KMS-11 (cell line): ENCODE results near the gene ZCRB1.

ENCODE experiments used
- H2AFZ ChIP-seq: fragments of 200-600 bp; sonication (generic); 2 replicates; pipeline ENCODE4 v1.6.1; 2016; ENCODE audit warnings: antibody characterized with exemption, mixed run types, low read depth
- H3K27ac ChIP-seq: fragments of 200-600 bp; sonication (generic); 2 replicates; pipeline ENCODE4 v1.6.1; 2016; ENCODE audit warnings: mild to moderate bottlenecking, mixed run types
- H3K27me3 ChIP-seq: fragments of 200-600 bp; sonication (generic); 2 replicates; pipeline ENCODE4 v1.6.1; 2017; ENCODE audit warnings: mild to moderate bottlenecking, low read depth, mixed run types, moderate library complexity; ENCODE audit not compliant: insufficient read depth
- H3K36me3 ChIP-seq: fragments of 200-600 bp; sonication (generic); 2 replicates; pipeline ENCODE4 v1.6.1; 2017; ENCODE audit warnings: mild to moderate bottlenecking, mixed run types; ENCODE audit not compliant: insufficient read depth
- H3K4me1 ChIP-seq: fragments of 200-600 bp; sonication (generic); 2 replicates; pipeline ENCODE4 v1.6.1; 2016; ENCODE audit warnings: mild to moderate bottlenecking, low read depth, mixed run types; ENCODE audit not compliant: poor library complexity, severe bottlenecking
- H3K4me2 ChIP-seq: fragments of 200-600 bp; sonication (generic); 2 replicates; pipeline ENCODE4 v1.7.0; 2016; ENCODE audit warnings: mild to moderate bottlenecking, mixed run types
- H3K4me3 ChIP-seq: fragments of 200-600 bp; sonication (generic); IDR thresholded peaks from 2 replicates; pipeline ENCODE4 v1.6.1; 2017; ENCODE audit warnings: low read depth, low read length, mixed read lengths; ENCODE audit not compliant: insufficient read depth
- H3K79me2 ChIP-seq: fragments of 200-600 bp; sonication (generic); 2 replicates; pipeline ENCODE4 v1.6.1; 2016; ENCODE audit warnings: low read depth, mixed run types; ENCODE audit not compliant: insufficient read depth
- H3K9ac ChIP-seq: fragments of 200-600 bp; sonication (generic); 2 replicates; pipeline ENCODE4 v1.6.1; 2016; ENCODE audit warnings: mild to moderate bottlenecking, mixed run types
- H4K20me1 ChIP-seq: fragments of 200-600 bp; sonication (generic); 2 replicates; pipeline ENCODE4 v1.6.1; 2016; ENCODE audit warnings: mild to moderate bottlenecking, mixed run types; ENCODE audit not compliant: insufficient read depth
- CTCF ChIP-seq: fragments of 200-600 bp; sonication (generic); conservative IDR thresholded peaks from 2 replicates; pipeline ENCODE4 v1.6.1; 2017; ENCODE audit warnings: low read depth, mild to moderate bottlenecking, antibody characterized with exemption, low read length, moderate library complexity, mixed read lengths

ZCRB1 gene

GRCh38 chr12:42282294-42282693 lies 43.6 kb downstream of the ZCRB1 start:
- Histone ChIP-seq H3K27me3 (no peaks in the 10 kb centered on the region), H3K9ac (no peak overlapping the region), H4K20me1 (no peaks in the 10 kb centered on the region), H3K79me2 (no peaks in the 10 kb centered on the region), H3K27ac (no peak overlapping the region), H3K36me3 (no peaks in the 10 kb centered on the region), H3K4me3 (no peak overlapping the region), H3K4me2 (no peak overlapping the region), H3K4me1 (no peaks in the 10 kb centered on the region), H2AFZ (no peak overlapping the region)
- no peak for TF ChIP-seq CTCF

GRCh38 chr12:42281844-42282243 lies 44.0 kb downstream of the ZCRB1 start:
- H3K4me2 ChIP-seq = no peak overlapping the region
- H3K36me3 ChIP-seq = no peaks in the 10 kb centered on the region
- H3K27me3 ChIP-seq = no peaks in the 10 kb centered on the region
- no peaks in the 10 kb centered on the region for H3K79me2 ChIP-seq
- TF ChIP-seq CTCF = no peak
- H3K4me1 ChIP-seq = no peaks in the 10 kb centered on the region
- no peaks in the 10 kb centered on the region for H4K20me1 ChIP-seq
- no peak overlapping the region for H3K9ac ChIP-seq
- H3K27ac ChIP-seq = no peak overlapping the region
- no peak overlapping the region for H3K4me3 ChIP-seq
- no peak overlapping the region for H2AFZ ChIP-seq

- Histone ChIP-seq H3K36me3 (no peaks in the 10 kb centered on the region), H3K4me1 (no peaks in the 10 kb centered on the region), H4K20me1 (no peaks in the 10 kb centered on the region), H3K27me3 (no peaks in the 10 kb centered on the region), H3K9ac (no peak overlapping the region), H3K4me3 (no peak overlapping the region), H3K4me2 (no peak overlapping the region), H3K79me2 (no peaks in the 10 kb centered on the region), H3K27ac (no peak overlapping the region), H2AFZ (no peak overlapping the region)
- TF ChIP-seq CTCF = no peak
Observed at GRCh38 chr12:42281278-42281677, 44.6 kb downstream of the ZCRB1 start.

- Histone ChIP-seq H4K20me1 (no peaks in the 10 kb centered on the region), H3K36me3 (no peaks in the 10 kb centered on the region), H3K27ac (no peak overlapping the region), H3K27me3 (no peaks in the 10 kb centered on the region), H3K4me1 (no peaks in the 10 kb centered on the region), H3K79me2 (no peaks in the 10 kb centered on the region), H2AFZ (no peak overlapping the region), H3K9ac (no peak overlapping the region), H3K4me2 (no peak overlapping the region), H3K4me3 (no peak overlapping the region)
- no peak for TF ChIP-seq CTCF
Observed at GRCh38 chr12:42278128-42278510, 47.8 kb downstream of the ZCRB1 start.
